GM19240 (cell line): ENCODE measurements around the gene SLC6A7.
A peak's percentile ranks its signal among the peaks of the same experiment; 100 is the strongest.

Experiments
- DNase-seq: peaks from one replicate; pipeline ENCODE4 v3.0.0; 2011; ENCODE audit warnings: low spot score; ENCODE audit not compliant: insufficient read length

Gene SLC6A7

GRCh38 chr5:150155258-150156026 lies 34.4 kb upstream of the SLC6A7 start, which contains the start of gene PDGFRB:
Gene PDGFRB (minus strand): TSS chr5:150155845. CDS start chr5:150137047, 18,798 bp downstream.
- DNase-seq, result peak; percentile 69

GRCh38 chr5:150156027-150156368 lies 33.9 kb upstream of the SLC6A7 start:
- no peak for DNase-seq

GRCh38 chr5:150156540-150156939 lies 33.3 kb upstream of the SLC6A7 start:
- DNase-seq, result no peak

- no peak for DNase-seq
Measured at GRCh38 chr5:150157168-150157567, 32.7 kb upstream of the SLC6A7 start.

- DNase-seq, result no peak
Measured at GRCh38 chr5:150158170-150158949, 31.5 kb upstream of the SLC6A7 start.

- no peak for DNase-seq
Measured at GRCh38 chr5:150159031-150159430, 30.8 kb upstream of the SLC6A7 start.

GRCh38 chr5:150159741-150160179 lies 30.1 kb upstream of the SLC6A7 start:
- DNase-seq, result no peak

GRCh38 chr5:150160448-150161081 lies 29.3 kb upstream of the SLC6A7 start:
- no peak for DNase-seq

GRCh38 chr5:150161242-150162141 lies 28.4 kb upstream of the SLC6A7 start:
- peak; percentile 90 for DNase-seq

GRCh38 chr5:150162142-150162513 lies 27.7 kb upstream of the SLC6A7 start:
- no peak for DNase-seq

GRCh38 chr5:150163035-150163434 lies 26.8 kb upstream of the SLC6A7 start:
- no peak for DNase-seq

- no peak for DNase-seq
Measured at GRCh38 chr5:150163547-150164059, 26.3 kb upstream of the SLC6A7 start.

- DNase-seq, result no peak
Measured at GRCh38 chr5:150164211-150164980, 25.5 kb upstream of the SLC6A7 start.

- DNase-seq, result no peak
Measured at GRCh38 chr5:150166037-150166649, 23.7 kb upstream of the SLC6A7 start.

GRCh38 chr5:150166650-150167511 lies 23.0 kb upstream of the SLC6A7 start, which contains the start of gene CDX1:
Gene CDX1 (plus strand): TSS chr5:150166778. CDS start chr5:150166877, 99 bp downstream.
- DNase-seq, result no peak

GRCh38 chr5:150167512-150167850 lies 22.4 kb upstream of the SLC6A7 start:
- no peak for DNase-seq

GRCh38 chr5:150167908-150168307 lies 22.0 kb upstream of the SLC6A7 start:
- no peak for DNase-seq

GRCh38 chr5:150168864-150169263 lies 21.0 kb upstream of the SLC6A7 start:
- no peak for DNase-seq

- DNase-seq, result no peak
Measured at GRCh38 chr5:150172145-150172544, 17.7 kb upstream of the SLC6A7 start.
